ENCODE results near the gene OR2A14.
A peak's percentile ranks its signal among the peaks of the same experiment; 100 is the strongest.
"Not testable (repeated sequence)": the region's sequence is repeated elsewhere in the genome, so short reads cannot be mapped to it uniquely, and the experiment has no call there.

OR2A14 gene

DNA sequence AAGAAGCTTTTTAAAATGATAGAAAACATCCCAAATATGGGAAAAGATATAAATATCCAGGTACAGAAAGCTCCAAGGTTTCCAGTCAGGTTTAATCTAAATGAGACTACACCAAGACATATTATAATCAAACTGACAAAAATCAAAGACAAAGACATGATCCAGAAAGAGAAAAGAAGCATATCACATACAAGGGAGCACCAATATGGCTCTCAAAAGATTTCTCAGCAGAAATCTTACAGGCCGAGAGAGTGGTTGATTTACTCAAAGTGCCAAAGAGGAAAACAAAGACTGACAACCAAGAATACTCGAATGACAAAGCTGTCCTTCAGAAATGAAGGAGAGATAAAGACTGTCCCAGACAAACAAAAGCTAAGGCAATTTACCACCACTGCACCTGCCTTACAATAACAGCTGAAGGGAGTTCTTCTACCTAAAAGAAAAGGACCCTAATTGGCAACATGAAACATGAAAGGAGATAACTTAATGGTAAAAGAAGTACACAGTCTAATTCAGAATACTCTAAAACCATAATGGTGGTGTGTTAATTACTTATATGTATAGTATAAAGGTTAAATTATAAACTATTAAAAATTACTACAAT lies 25.4 kb downstream of the OR2A14 start:
- DNase-seq (ENCODE audit: low read depth in 2 of 2, low spot score in 1 of 2): no peak

DNA sequence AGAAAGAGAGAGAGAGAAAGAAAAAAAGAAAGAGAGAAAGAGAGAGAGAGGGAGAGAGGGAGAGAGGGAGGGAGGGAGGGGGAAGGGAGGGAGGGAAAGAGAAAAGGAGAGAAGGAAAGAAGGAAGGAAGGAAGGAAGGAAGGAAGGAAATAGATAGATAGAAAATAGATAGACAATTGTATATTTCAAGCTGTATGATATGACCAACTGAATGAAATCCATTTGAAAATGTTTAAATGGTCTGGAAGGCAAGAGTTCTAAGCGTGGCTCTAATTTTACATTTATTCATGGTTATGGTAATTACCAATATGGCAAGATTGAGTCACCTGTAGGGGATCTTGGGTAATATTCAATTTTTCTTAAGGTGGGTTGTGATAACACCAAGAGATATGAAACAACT lies 35.9 kb downstream of the OR2A14 start:
- DNase-seq (ENCODE audit: low read depth in 2 of 2, low spot score in 1 of 2): no peak

DNA sequence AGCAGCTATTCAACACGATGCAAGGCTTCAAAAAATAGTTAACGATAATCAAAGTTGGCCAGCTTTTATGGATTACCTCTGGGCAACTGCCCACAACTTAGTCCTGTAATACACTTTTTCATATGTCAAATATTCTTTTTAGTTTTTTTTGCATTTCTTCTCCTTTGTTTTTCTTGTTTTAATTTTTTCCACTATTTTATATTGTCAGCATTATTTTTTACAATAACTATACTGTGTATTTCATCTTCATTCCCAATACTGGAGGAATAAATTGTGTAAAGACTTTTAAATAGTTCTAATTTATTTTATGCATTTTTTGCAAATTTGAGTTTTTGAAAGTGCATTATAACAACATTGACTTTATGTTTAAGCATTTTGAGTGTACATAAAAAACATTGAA lies 41.8 kb downstream of the OR2A14 start:
- DNase-seq (ENCODE audit: low read depth in 2 of 2, low spot score in 1 of 2): no peak

DNA sequence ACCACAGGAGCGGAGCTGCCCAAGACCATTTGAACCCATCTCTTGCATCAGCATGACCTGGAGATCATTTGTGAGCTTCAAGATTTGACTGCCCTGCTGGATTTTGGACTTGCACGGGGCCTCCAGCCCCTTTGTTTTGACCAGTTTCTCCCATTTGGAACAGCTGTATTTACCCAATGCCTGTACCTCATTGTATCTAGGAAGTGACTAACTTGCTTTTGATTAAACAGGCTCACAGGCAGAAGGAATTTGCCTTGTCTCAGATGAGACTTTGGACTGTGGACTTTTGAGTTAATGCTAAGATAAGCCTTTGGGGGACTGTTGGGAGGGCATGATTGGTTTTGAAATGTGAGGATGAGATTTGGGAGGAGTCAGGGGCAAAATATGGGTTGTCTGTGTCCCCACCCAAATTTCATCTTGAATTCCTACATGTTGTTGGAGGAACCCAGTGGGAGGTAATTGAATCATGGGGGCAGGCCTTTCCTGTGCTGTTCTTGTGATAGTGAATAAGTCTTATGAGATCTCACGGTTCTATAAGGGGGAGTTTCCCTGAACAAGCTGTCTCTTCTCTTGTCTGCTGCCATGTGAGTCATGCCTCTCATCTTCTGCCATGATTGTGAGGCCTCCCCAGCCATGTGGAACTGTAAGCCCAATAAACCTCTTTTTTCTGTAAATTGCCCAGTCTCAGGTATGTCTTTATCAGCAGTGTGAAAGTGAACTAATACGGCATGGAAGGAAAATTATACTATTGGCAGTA lies 48.8 kb downstream of the OR2A14 start:
- DNase-seq (ENCODE audit: low read depth in 2 of 2, low spot score in 1 of 2): not testable (repeated sequence)

DNA sequence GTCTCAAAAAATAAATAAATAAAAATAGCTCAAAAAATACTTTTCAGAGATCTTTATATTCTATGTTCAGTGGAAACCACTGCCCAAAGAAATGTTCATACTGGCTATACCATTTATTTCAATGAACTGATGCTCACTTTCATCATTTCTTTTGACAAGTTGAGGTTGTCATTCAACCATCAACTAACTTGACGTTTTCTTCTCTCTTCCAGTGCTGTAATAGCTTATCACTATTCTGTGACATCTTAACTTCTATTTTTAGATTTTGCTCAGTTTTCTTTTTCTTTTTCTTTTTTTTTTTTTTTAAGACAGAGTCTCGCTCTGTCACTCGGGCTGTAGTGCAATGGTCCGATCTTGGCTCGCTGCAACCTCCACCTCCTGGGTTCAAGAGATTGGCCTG lies 51.6 kb downstream of the OR2A14 start:
- no peak for DNase-seq (ENCODE audit: low read depth in 2 of 2, low spot score in 1 of 2)

DNA sequence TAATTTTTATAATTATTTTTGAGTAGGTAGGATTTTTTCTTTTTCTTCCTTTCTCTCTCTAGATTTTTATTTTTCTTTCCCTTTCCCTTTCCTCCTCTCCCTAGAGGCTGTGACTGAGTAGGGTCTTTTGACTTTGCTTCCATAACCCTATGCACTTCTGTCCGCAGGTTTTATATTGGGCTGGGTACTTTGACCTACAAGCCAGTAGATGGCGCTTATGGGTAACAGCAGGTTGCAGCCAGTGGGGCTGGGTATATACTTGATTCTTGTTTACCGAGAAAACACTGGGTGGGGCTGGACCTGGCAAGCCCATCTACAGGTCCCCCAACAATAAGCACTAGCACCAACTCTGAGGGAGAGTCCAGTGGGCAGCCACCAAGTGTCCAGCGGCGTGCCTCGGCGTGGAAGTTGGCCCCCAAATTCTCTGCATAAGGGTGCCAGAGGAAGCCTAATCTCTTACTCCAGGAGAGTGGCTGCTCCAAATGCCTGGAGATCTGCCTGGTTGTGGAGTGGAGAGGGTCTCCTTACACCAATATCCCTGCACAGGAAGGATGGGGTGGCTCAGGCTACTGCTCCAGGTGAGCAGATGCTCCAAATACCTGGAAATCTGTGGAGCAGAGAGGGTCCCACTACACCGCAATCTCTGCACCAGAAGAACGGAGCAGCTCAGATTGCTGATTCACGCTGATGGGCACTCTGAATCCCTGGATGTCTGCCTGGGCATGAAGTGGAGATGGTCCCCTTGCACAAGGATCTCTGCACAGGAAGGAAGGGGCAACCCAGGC lies 55.6 kb downstream of the OR2A14 start:
- DNase-seq (ENCODE audit: low read depth in 2 of 2, low spot score in 1 of 2): peak in 1 of 2 donors; percentile 9

DNA sequence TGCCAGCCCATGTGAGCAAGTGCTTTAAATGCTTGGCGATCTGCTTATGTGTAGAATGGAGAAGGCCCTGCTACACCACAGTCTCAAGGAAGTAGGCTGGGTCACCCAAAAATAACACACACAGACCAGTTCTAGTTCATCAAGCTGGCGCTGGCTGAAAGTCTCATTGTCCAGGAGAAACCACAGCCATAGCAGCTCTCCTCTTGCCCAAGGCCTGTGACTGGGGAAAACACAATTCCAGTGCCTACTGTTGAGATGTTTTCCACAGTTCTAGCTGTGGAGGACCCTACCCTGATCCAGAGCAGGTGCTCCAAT lies 56.1 kb downstream of the OR2A14 start:
- not testable (repeated sequence) for DNase-seq (ENCODE audit: low read depth in 2 of 2, low spot score in 1 of 2)

Data from stimulated activated CD8-positive, alpha-beta memory T cell treated with anti-CD3 and anti-CD28 coated beads, Interleukin-4, amount 100 ng/mL, for 1 hour (primary cell).